ENCODE data around the gene TJP1.
A peak's percentile ranks its signal among the peaks of the same experiment; 100 is the strongest.

TJP1 gene

DNA sequence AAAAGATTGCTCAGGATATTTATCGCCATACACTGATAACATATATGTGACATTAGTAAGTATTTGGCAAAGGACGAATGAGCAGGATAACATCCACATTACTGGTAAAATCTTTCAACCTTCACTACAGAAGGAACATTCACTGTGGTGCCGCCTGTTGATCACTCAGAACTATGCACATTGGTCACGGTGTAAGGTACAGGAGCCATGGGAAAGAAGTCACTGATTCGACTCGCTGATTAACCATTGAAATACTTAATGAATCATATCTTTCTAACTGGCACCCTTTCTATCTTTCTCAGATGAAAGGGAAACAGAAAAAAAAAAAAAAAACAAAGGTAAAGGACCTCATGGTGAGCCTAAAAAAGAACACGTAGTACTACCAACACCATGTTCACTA lies 68.8 kb downstream of the TJP1 start:
- TF ChIP-seq, protein P1, sequence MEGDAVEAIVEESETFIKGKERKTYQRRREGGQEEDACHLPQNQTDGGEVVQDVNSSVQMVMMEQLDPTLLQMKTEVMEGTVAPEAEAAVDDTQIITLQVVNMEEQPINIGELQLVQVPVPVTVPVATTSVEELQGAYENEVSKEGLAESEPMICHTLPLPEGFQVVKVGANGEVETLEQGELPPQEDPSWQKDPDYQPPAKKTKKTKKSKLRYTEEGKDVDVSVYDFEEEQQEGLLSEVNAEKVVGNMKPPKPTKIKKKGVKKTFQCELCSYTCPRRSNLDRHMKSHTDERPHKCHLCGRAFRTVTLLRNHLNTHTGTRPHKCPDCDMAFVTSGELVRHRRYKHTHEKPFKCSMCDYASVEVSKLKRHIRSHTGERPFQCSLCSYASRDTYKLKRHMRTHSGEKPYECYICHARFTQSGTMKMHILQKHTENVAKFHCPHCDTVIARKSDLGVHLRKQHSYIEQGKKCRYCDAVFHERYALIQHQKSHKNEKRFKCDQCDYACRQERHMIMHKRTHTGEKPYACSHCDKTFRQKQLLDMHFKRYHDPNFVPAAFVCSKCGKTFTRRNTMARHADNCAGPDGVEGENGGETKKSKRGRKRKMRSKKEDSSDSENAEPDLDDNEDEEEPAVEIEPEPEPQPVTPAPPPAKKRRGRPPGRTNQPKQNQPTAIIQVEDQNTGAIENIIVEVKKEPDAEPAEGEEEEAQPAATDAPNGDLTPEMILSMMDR (IDR thresholded peaks at IDR 0.05; ENCODE audit: low read depth, low read length): no peak
- no peak overlapping the region for H3K4me3 ChIP-seq (ENCODE audit: low read depth, low read length)

- no peak overlapping the region for H3K4me3 ChIP-seq (ENCODE audit: low read depth, low read length)
- TF ChIP-seq, protein P1 (IDR thresholded peaks at IDR 0.05; ENCODE audit: low read depth, low read length): no peak
Measured at GRCh38 chr15:29750754-29751153, 71.5 kb downstream of the TJP1 start.

GRCh38 chr15:29749365-29750086 lies 72.7 kb downstream of the TJP1 start:
- no peak overlapping the region for H3K4me3 ChIP-seq (ENCODE audit: low read depth, low read length)
- TF ChIP-seq, protein P1 (IDR thresholded peaks at IDR 0.05; ENCODE audit: low read depth, low read length): no peak

DNA sequence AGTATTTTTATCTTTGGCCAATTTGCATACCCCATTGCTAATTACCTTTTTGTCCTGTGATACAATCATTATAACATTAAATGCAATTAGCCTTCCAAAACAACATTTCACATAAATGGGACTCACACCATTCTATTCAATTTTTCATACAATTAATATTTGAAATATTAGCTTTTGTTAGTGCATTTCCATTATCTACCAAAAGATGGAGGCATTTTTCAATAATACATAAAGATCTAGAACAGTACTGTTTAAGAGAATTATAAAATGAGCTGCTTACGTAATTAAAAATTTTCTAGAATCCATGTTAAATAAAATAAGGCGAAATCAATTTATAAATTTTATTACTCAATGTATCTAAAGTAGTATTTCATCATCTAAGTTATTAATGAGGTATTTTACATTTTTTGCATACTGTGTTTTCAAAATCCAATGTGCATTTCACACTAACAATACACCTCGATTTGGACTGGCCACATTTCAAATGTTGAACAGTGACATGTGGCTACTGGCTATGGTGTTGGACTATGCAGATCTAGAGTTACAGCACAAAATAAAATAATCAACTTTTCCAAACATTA lies 74.3 kb downstream of the TJP1 start:
- TF ChIP-seq, protein P1 (IDR thresholded peaks at IDR 0.05; ENCODE audit: low read depth, low read length): peak; percentile 21; the same call in 1 of the 2 replicates
- no peak overlapping the region for H3K4me3 ChIP-seq (ENCODE audit: low read depth, low read length)

DNA sequence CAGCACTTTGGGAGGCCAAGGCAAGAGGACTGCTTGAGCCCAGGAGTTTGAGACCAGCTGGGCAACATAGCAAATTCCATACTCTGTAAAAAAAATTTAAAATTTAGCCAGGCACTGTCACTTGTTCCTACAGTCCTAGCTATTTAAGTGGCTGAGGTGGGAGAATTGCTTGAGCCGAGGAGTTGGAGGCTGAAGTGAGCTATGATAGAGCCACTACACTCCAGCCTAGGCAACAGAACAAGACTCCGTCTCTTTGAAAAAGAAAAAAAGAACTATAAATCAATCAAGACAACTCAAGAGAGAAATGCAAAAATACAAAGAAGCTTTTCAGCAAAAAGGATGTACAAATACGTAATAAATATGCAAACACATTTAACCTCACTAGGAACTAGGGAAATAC lies 78.8 kb downstream of the TJP1 start:
- no peak overlapping the region for H3K4me3 ChIP-seq (ENCODE audit: low read depth, low read length)
- TF ChIP-seq, protein P1 (IDR thresholded peaks at IDR 0.05; ENCODE audit: low read depth, low read length): no peak

- H3K4me3 ChIP-seq (ENCODE audit: low read depth, low read length): no peak overlapping the region
- TF ChIP-seq, protein P1 (IDR thresholded peaks at IDR 0.05; ENCODE audit: low read depth, low read length): no peak
Measured at GRCh38 chr15:29740692-29741311, 81.5 kb downstream of the TJP1 start.

DNA sequence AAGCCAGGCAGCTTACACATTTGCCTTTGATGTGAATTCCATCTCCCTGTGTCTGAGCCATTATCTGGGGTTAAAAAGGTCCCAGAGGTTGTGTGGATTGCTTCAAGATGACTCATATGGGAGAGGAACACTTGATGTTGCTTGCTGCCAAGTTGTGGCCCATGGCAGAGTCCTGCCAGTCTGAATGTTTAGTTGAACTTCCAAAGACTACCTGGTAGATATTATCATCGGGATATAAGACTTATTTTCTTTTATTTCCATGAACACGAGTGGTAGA lies 85.6 kb downstream of the TJP1 start:
- TF ChIP-seq, protein P1 (IDR thresholded peaks at IDR 0.05; ENCODE audit: low read depth, low read length): no peak
- H3K4me3 ChIP-seq (ENCODE audit: low read depth, low read length): no peak overlapping the region

All from WI38 (cell line).